Measurements from ENCODE around the gene AGAP1.

AGAP1 gene

GRCh38 chr2:235768606-235769005, 274.8 kb downstream of the AGAP1 start:
- Histone ChIP-seq H3K9me3 (ENCODE audit: control insufficient read depth, low read length) (no peaks in the 10 kb centered on the region), H3K4me1 (ENCODE audit: control insufficient read depth, insufficient read depth, low read length) (no peaks in the 10 kb centered on the region), H3K27me3 (ENCODE audit: control insufficient read depth, insufficient read depth, low read length) (no peaks in the 10 kb centered on the region), H3K9ac (ENCODE audit: low read length) (no peak overlapping the region), H3K4me3 (ENCODE audit: low read length) (no peak overlapping the region), H3K36me3 (ENCODE audit: control insufficient read depth, insufficient read depth, low read length) (no peaks in the 10 kb centered on the region)

- no peaks in the 10 kb centered on the region for H3K27me3 ChIP-seq (ENCODE audit: control insufficient read depth, insufficient read depth, low read length)
- H3K9ac ChIP-seq (ENCODE audit: low read length): no peak overlapping the region
- no peaks in the 10 kb centered on the region for H3K4me1 ChIP-seq (ENCODE audit: control insufficient read depth, insufficient read depth, low read length)
- no peaks in the 10 kb centered on the region for H3K9me3 ChIP-seq (ENCODE audit: control insufficient read depth, low read length)
- H3K4me3 ChIP-seq (ENCODE audit: low read length): no peak overlapping the region
- H3K36me3 ChIP-seq (ENCODE audit: control insufficient read depth, insufficient read depth, low read length): no peaks in the 10 kb centered on the region
Observed at GRCh38 chr2:235769046-235769445, 275.2 kb downstream of the AGAP1 start.

- Histone ChIP-seq H3K4me3 (ENCODE audit: low read length) (no peak overlapping the region), H3K36me3 (ENCODE audit: control insufficient read depth, insufficient read depth, low read length) (no peaks in the 10 kb centered on the region), H3K4me1 (ENCODE audit: control insufficient read depth, insufficient read depth, low read length) (no peaks in the 10 kb centered on the region), H3K27me3 (ENCODE audit: control insufficient read depth, insufficient read depth, low read length) (no peaks in the 10 kb centered on the region), H3K9me3 (ENCODE audit: control insufficient read depth, low read length) (no peaks in the 10 kb centered on the region), H3K9ac (ENCODE audit: low read length) (no peak overlapping the region)
Observed at GRCh38 chr2:235770909-235771820, 277.3 kb downstream of the AGAP1 start.

DNA sequence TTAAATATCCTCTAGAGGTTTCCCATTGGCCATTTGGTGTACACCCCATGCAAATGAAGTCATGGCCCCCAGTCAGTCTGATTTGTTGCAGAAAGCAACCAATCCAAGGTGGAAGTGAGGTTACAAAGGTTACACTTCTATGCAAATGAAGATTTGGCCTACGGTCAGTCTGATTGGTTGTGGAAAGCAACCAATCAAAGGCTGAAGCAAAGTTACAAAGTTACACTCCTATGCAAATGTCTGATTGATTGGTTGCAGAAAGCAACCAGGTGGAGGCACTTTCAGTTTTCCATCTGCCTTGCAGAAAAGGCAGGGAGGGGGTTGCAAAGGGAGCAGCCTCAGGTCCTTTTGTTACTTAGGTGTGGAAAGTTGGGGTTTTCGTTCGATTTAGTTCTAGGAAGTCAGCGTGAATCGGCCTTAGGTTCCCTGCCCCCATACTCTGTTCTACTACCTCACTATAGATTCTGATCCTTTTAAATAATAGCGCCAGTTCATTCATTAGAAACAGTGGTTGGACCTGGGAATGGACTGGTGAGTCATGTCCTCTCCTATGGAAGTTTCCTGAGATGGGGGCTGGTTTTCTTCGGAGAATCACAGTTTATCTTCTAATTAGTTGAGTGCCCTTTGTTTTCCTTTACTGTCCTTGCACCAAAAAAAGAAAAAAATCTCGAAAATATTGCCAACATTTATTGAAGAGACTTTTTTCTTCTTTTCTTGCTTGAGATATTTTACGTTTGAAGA, 279.5 kb downstream of the AGAP1 start:
- Histone ChIP-seq H3K9me3 (ENCODE audit: control insufficient read depth, low read length) (no peaks in the 10 kb centered on the region), H3K9ac (ENCODE audit: low read length) (no peak overlapping the region), H3K27me3 (ENCODE audit: control insufficient read depth, insufficient read depth, low read length) (no peaks in the 10 kb centered on the region), H3K4me1 (ENCODE audit: control insufficient read depth, insufficient read depth, low read length) (no peaks in the 10 kb centered on the region), H3K4me3 (ENCODE audit: low read length) (no peak overlapping the region), H3K36me3 (ENCODE audit: control insufficient read depth, insufficient read depth, low read length) (no peaks in the 10 kb centered on the region)

DNA sequence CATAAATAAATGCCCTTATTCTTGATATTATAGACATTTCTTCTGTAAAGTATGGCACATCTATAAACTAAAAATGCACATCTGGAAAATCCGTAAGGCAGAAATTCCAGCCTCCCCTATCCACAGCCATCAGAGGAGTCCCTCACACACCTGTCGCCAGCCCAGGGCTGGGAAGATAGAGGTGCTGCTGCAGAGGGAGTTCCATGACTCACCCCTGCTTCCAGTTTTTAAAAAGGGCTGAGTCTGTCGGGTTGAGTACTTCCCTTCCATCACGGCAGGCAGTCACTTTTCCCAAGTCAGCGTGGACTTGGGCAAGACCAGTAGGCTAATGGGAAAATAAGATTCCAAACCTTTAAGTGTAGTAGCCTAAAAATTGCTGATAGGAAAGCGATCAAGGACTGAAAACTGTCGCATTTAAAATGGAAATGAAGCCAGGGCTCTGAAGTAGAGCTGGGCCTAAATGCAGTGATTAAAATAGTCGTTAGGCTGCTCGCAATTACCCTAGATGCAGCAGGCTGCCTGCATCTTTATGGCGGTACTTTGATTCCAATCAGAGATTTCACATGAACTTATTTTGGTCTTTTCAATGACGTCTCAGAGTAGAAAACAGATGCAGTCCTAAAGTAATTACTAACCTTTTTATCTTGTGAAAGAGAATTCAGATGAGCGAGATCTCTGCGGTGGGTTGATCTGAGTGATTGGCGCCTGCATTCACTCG, 280.5 kb downstream of the AGAP1 start:
- Histone ChIP-seq H3K27me3 (ENCODE audit: control insufficient read depth, insufficient read depth, low read length) (no peaks in the 10 kb centered on the region), H3K36me3 (ENCODE audit: control insufficient read depth, insufficient read depth, low read length) (no peaks in the 10 kb centered on the region), H3K4me1 (ENCODE audit: control insufficient read depth, insufficient read depth, low read length) (no peaks in the 10 kb centered on the region), H3K9me3 (ENCODE audit: control insufficient read depth, low read length) (no peaks in the 10 kb centered on the region), H3K9ac (ENCODE audit: low read length) (no peak overlapping the region), H3K4me3 (ENCODE audit: low read length) (no peak overlapping the region)

- H3K4me1 ChIP-seq (ENCODE audit: control insufficient read depth, insufficient read depth, low read length): no peaks in the 10 kb centered on the region
- H3K9me3 ChIP-seq (ENCODE audit: control insufficient read depth, low read length): no peaks in the 10 kb centered on the region
- no peaks in the 10 kb centered on the region for H3K27me3 ChIP-seq (ENCODE audit: control insufficient read depth, insufficient read depth, low read length)
- H3K4me3 ChIP-seq (ENCODE audit: low read length): no peak overlapping the region
- no peaks in the 10 kb centered on the region for H3K36me3 ChIP-seq (ENCODE audit: control insufficient read depth, insufficient read depth, low read length)
- no peak overlapping the region for H3K9ac ChIP-seq (ENCODE audit: low read length)
Observed at GRCh38 chr2:235776531-235776930, 282.7 kb downstream of the AGAP1 start.

DNA sequence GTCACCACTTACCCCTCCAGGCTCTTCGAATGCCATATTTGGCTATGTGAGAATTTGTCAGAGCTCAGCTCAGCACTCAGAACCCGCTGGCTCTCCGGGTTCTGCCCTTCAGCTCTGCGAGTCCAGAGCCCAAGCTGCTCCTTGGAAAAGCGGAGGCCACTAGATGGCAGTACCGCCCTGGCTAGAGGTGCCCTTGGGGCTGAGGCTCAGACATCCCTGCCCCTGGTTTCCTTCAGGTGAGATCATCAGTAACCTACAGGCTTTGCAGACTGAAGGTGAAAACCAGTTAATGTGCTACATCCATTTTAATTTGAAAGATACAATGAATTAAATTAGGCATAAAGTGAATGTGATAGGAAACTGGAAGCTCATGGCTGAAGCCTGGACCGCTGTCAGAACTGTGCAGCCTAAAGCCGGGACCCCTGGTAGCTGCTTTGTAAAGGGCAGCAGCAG, 285.6 kb downstream of the AGAP1 start:
- Histone ChIP-seq H3K9me3 (ENCODE audit: control insufficient read depth, low read length) (no peaks in the 10 kb centered on the region), H3K4me1 (ENCODE audit: control insufficient read depth, insufficient read depth, low read length) (no peaks in the 10 kb centered on the region), H3K27me3 (ENCODE audit: control insufficient read depth, insufficient read depth, low read length) (no peaks in the 10 kb centered on the region), H3K9ac (ENCODE audit: low read length) (no peak overlapping the region), H3K36me3 (ENCODE audit: control insufficient read depth, insufficient read depth, low read length) (no peaks in the 10 kb centered on the region), H3K4me3 (ENCODE audit: low read length) (no peak overlapping the region)

DNA sequence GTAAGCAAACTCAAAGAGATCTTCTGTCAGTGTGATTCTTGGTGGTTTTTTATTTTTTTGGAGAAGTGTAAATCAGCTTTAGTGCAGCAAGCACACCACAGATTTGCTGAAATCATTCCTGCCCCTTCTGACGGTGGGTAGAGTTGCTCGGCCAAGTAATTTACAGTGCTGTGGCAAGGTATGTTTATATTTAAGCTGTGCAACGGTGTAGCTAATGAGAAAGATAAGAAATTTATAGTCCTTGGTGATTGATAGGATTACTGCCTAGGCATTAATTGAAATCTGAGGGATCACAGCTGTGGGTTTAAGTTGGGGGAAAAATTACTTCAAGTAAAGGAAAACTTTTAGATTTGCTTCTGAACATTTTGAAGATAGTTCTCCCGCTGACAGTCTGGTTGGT, 286.6 kb downstream of the AGAP1 start:
- Histone ChIP-seq H3K36me3 (ENCODE audit: control insufficient read depth, insufficient read depth, low read length) (no peaks in the 10 kb centered on the region), H3K9ac (ENCODE audit: low read length) (no peak overlapping the region), H3K27me3 (ENCODE audit: control insufficient read depth, insufficient read depth, low read length) (no peaks in the 10 kb centered on the region), H3K4me3 (ENCODE audit: low read length) (no peak overlapping the region), H3K4me1 (ENCODE audit: control insufficient read depth, insufficient read depth, low read length) (no peaks in the 10 kb centered on the region), H3K9me3 (ENCODE audit: control insufficient read depth, low read length) (no peaks in the 10 kb centered on the region)

GRCh38 chr2:235781775-235782174, 287.9 kb downstream of the AGAP1 start:
- Histone ChIP-seq H3K4me1 (ENCODE audit: control insufficient read depth, insufficient read depth, low read length) (no peaks in the 10 kb centered on the region), H3K36me3 (ENCODE audit: control insufficient read depth, insufficient read depth, low read length) (no peaks in the 10 kb centered on the region), H3K27me3 (ENCODE audit: control insufficient read depth, insufficient read depth, low read length) (no peaks in the 10 kb centered on the region), H3K9me3 (ENCODE audit: control insufficient read depth, low read length) (no peaks in the 10 kb centered on the region), H3K4me3 (ENCODE audit: low read length) (no peak overlapping the region), H3K9ac (ENCODE audit: low read length) (no peak overlapping the region)

DNA sequence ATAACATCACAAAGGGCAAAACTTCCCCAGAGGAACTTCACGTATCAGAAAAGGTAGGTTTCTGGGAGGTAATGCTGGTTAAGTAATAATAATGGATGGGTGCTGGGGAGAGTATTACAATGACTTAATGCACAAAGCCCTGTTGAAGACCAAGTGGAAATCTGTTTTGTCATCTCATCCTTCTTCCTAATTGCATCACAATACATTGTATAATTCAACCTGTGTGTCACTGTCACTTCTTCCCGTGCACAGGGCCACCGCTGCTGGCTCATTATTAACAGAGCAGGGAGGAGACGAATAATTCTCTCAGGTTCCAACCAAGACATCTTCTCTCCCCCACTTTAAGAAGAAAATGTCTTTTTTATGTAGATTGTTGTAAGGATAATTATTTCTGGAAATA, 290.9 kb downstream of the AGAP1 start:
- Histone ChIP-seq H3K4me3 (ENCODE audit: low read length) (no peak overlapping the region), H3K4me1 (ENCODE audit: control insufficient read depth, insufficient read depth, low read length) (no peaks in the 10 kb centered on the region), H3K9ac (ENCODE audit: low read length) (no peak overlapping the region), H3K27me3 (ENCODE audit: control insufficient read depth, insufficient read depth, low read length) (no peaks in the 10 kb centered on the region), H3K9me3 (ENCODE audit: control insufficient read depth, low read length) (no peaks in the 10 kb centered on the region), H3K36me3 (ENCODE audit: control insufficient read depth, insufficient read depth, low read length) (no peaks in the 10 kb centered on the region)

DNA sequence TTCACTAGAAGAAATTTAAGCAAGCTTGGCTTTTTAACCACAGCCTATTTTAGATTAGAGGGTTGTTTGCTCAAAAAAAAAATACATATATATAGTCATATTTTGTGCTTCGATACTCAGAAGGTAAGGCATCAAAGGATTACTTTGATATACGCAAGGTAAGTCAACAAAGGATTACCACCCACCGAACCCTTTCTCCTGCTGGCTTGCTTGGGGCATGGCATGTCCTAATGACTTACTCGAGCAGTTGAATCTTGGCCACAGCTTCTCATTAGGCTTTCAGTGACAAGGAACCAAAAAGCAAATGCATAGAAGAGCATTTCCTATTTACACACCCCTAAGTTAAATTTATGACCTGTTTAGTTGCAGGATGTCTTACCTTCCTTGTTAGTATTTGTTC, 295.7 kb downstream of the AGAP1 start:
- H3K27me3 ChIP-seq (ENCODE audit: control insufficient read depth, insufficient read depth, low read length): no peaks in the 10 kb centered on the region
- no peaks in the 10 kb centered on the region for H3K4me1 ChIP-seq (ENCODE audit: control insufficient read depth, insufficient read depth, low read length)
- H3K4me3 ChIP-seq (ENCODE audit: low read length): no peak overlapping the region
- no peaks in the 10 kb centered on the region for H3K9me3 ChIP-seq (ENCODE audit: control insufficient read depth, low read length)
- H3K36me3 ChIP-seq (ENCODE audit: control insufficient read depth, insufficient read depth, low read length): no peaks in the 10 kb centered on the region
- H3K9ac ChIP-seq (ENCODE audit: low read length): no peak overlapping the region

All from mucosa of stomach (tissue), 1 donor.